IMR-90 (cell line): Measurements from ENCODE around the gene TIMM17B. TPM values are rescaled to one million over a fixed set of nuclear protein-coding genes. Genes with fewer than 3 reads are reported as not detected.
A peak's percentile ranks its signal among the peaks of the same experiment; 100 is the strongest.

Source experiments
- ATAC-seq: fragments of 200-7000 bp; cut with Tn5 transposase; 2 replicates; pipeline ENCODE4 v1.9.1; 2020; ENCODE audit warnings: low read depth, mild to moderate bottlenecking, moderate library complexity
- BruUV-seq: library from RNA; stranded (reverse); fragments of 400-500 nt; replicated peaks from 2 replicates; lab custom pipeline; 2021; lab: Mats Ljungman, UMichigan
- CTCF ChIA-PET: fragments of 300-600 bp; formaldehyde crosslinking; extraction: SDS; loops from one replicate; lab custom pipeline; 2021; ENCODE audit warnings: antibody characterized with exemption; lab: Yijun Ruan, JAX
- POLR2A ChIA-PET: fragments of 300-600 bp; sonication (Branson Sonifier 250); formaldehyde crosslinking; loops from one replicate; lab custom pipeline; 2022; ENCODE audit warnings: antibody characterized with exemption; ENCODE audit not compliant: unreplicated experiment; lab: Charles Lee
- DNase-seq: peaks from one replicate; pipeline ENCODE4 v3.0.0; 2013
- H2AFZ ChIP-seq: replicated peaks from 2 replicates; pipeline ENCODE3; 2013; ENCODE audit warnings: low read length, mild to moderate bottlenecking; ENCODE audit not compliant: poor library complexity
- H2AK5ac ChIP-seq: 2 replicates; pipeline ENCODE4 v1.6.1; 2013; ENCODE audit warnings: low read depth, low read length, inconsistent platforms
- H2AK9ac ChIP-seq: replicated peaks from 2 replicates; pipeline ENCODE3; 2013; ENCODE audit warnings: mild to moderate bottlenecking, low read depth, low read length, moderate library complexity; ENCODE audit not compliant: poor library complexity
- H2BK120ac ChIP-seq: 2 replicates; pipeline ENCODE4 v1.6.1; 2013; ENCODE audit warnings: low read depth, low read length, inconsistent platforms
- H2BK15ac ChIP-seq: 3 replicates; pipeline ENCODE4 v1.6.1; 2013; ENCODE audit warnings: low read depth, low read length, inconsistent platforms
- H2BK20ac ChIP-seq: 2 replicates; pipeline ENCODE4 v1.6.1; 2013; ENCODE audit warnings: low read depth, mild to moderate bottlenecking, inconsistent platforms, low read length, moderate library complexity
- H2BK5ac ChIP-seq: 2 replicates; pipeline ENCODE4 v1.6.1; 2013; ENCODE audit warnings: mild to moderate bottlenecking, low read depth, low read length, inconsistent platforms; ENCODE audit not compliant: poor library complexity, severe bottlenecking
- H3K14ac ChIP-seq: replicated peaks from 2 replicates; pipeline ENCODE4 v1.6.1; 2013; ENCODE audit warnings: low read depth, low read length, inconsistent platforms
- H3K18ac ChIP-seq: 2 replicates; pipeline ENCODE4 v1.6.1; 2013; ENCODE audit warnings: low read depth, low read length, control low read depth
- H3K23ac ChIP-seq: 2 replicates; pipeline ENCODE4 v1.6.1; 2013; ENCODE audit warnings: low read depth, low read length, inconsistent platforms
- H3K27ac ChIP-seq: 2 replicates; pipeline ENCODE4 v1.5.1; 2013; ENCODE audit warnings: mild to moderate bottlenecking, control low read depth, low read length; ENCODE audit not compliant: insufficient read depth
- H3K27me3 ChIP-seq: 2 replicates; pipeline ENCODE4 v1.6.1; 2013; ENCODE audit warnings: low read length; ENCODE audit not compliant: control insufficient read depth, insufficient read depth
- H3K36me3 ChIP-seq: 2 replicates; pipeline ENCODE4 v1.6.1; 2013; ENCODE audit warnings: low read length, mixed read lengths; ENCODE audit not compliant: control insufficient read depth, insufficient read depth
- H3K4ac ChIP-seq: 2 replicates; pipeline ENCODE4 v1.6.1; 2013; ENCODE audit warnings: low read depth, low read length, inconsistent platforms
- H3K4me1 ChIP-seq: 2 replicates; pipeline ENCODE4 v1.6.1; 2013; ENCODE audit warnings: low read length, mixed read lengths; ENCODE audit not compliant: control insufficient read depth, insufficient read depth
- H3K4me2 ChIP-seq: 2 replicates; pipeline ENCODE4 v1.6.1; 2013; ENCODE audit warnings: low read depth, mild to moderate bottlenecking, control low read depth, low read length, moderate library complexity
- H3K4me3 ChIP-seq: 2 replicates; pipeline ENCODE4 v1.5.1; 2013; ENCODE audit warnings: low read depth, mild to moderate bottlenecking, control low read depth, low read length, moderate library complexity; ENCODE audit not compliant: insufficient read depth
- H3K56ac ChIP-seq: 2 replicates; pipeline ENCODE4 v1.6.1; 2013; ENCODE audit warnings: low read length, inconsistent platforms; ENCODE audit not compliant: insufficient read depth; ENCODE audit errors: extremely low read depth
- H3K79me1 ChIP-seq, 2 experiments: 2 replicates each; pipeline ENCODE4 v1.6.1; 2013; ENCODE audit warnings: low read length in 2 of 2, inconsistent platforms in 1 of 2, low read depth in 1 of 2
- H3K9ac ChIP-seq: 2 replicates; pipeline ENCODE4 v1.6.1; 2013; ENCODE audit warnings: low read depth, low read length, control low read depth
- H3K9me1 ChIP-seq: 2 replicates; pipeline ENCODE4 v1.6.1; 2013; ENCODE audit warnings: low read length, inconsistent platforms; ENCODE audit not compliant: insufficient read depth
- H3K9me3 ChIP-seq: 2 replicates; pipeline ENCODE4 v1.6.1; 2013; ENCODE audit warnings: low read length; ENCODE audit not compliant: control insufficient read depth, insufficient read depth
- H4K20me1 ChIP-seq: 2 replicates; pipeline ENCODE4 v1.6.1; 2013; ENCODE audit warnings: low read length, inconsistent platforms; ENCODE audit not compliant: insufficient read depth
- H4K5ac ChIP-seq: 2 replicates; pipeline ENCODE4 v1.6.1; 2013; ENCODE audit warnings: mild to moderate bottlenecking, low read depth, low read length, control low read depth
- H4K8ac ChIP-seq, 2 experiments: 2 replicates each; pipeline ENCODE4 v1.6.1; 2013; ENCODE audit warnings: low read depth in 2 of 2, low read length in 2 of 2, control low read depth in 1 of 2, inconsistent platforms in 1 of 2
- H4K91ac ChIP-seq: 2 replicates; pipeline ENCODE4 v1.6.1; 2013; ENCODE audit warnings: low read depth, low read length, inconsistent platforms; ENCODE audit not compliant: insufficient read depth
- CEBPB ChIP-seq: IDR thresholded peaks from 2 replicates; pipeline ENCODE4 v1.6.1; 2012; ENCODE audit warnings: low read depth, low read length, improper control_type of control experiment
- CHD1 ChIP-seq: IDR thresholded peaks from 2 replicates; pipeline ENCODE4 v1.6.1; 2012; ENCODE audit warnings: low read depth, low read length, improper control_type of control experiment
- CTCF ChIP-seq: conservative IDR thresholded peaks from 2 replicates; pipeline ENCODE4 v1.5.1; 2012; ENCODE audit warnings: mild to moderate bottlenecking, low read depth, low read length, improper control_type of control experiment
- MXI1 ChIP-seq: IDR thresholded peaks from 2 replicates; pipeline ENCODE4 v1.6.1; 2012; ENCODE audit warnings: low read depth, mild to moderate bottlenecking, low read length, moderate library complexity, borderline replicate concordance
- NFE2L2 ChIP-seq: fragments of 150-350 bp; IDR thresholded peaks from 2 replicates; pipeline ENCODE4 v1.6.1; 2016; ENCODE audit warnings: low read depth, mild to moderate bottlenecking, low read length
- POLR2A ChIP-seq: IDR thresholded peaks from 2 replicates; pipeline ENCODE4 v1.6.1; 2012; ENCODE audit warnings: mild to moderate bottlenecking, low read depth, low read length
- RCOR1 ChIP-seq: IDR thresholded peaks from 2 replicates; pipeline ENCODE4 v1.6.1; 2012; ENCODE audit warnings: mild to moderate bottlenecking, low read length, improper control_type of control experiment; ENCODE audit not compliant: insufficient replicate concordance
- WGBS, 2 experiments: methylation state at CpG; one replicate each; pipeline versions ENCODE4 v1.1.5 to v1.1.7; 2013; ENCODE audit warnings: missing lambda C conversion rate in 2 of 2; ENCODE audit not compliant: insufficient read length in 1 of 2; ENCODE audit errors: extremely low coverage in 2 of 2; 5-methylcytosine and 5-hydroxymethylcytosine counted together
- dilution Hi-C: fragments of 300-500 bp; cut with HindIII; formaldehyde crosslinking; loops from one replicate; pipeline ENCODE4 v1.14.3; 2018; ENCODE audit warnings: low sequenced_read_pairs; ENCODE audit not compliant: unreplicated experiment
- in situ Hi-C: fragments of 300-500 bp; cut with MboI; formaldehyde crosslinking; loops from 3 replicates; pipeline ENCODE4 v1.14.3; 2019; ENCODE audit warnings: low sequenced_read_pairs, inconsistent platforms, mixed read lengths
- intact Hi-C: fragments of 100-400 bp; cut with micrococcal nuclease; formaldehyde crosslinking; loops from 2 replicates; pipeline ENCODE4 v1.10.0; 2022
- polyA plus RNA-seq, 3 experiments: library from polyadenylated mRNA; depleted of rRNA; stranded (reverse); fragments of >200 nt; gene quantifications; 2 replicates each; pipeline ENCODE4 v1.2.3, GENCODE V29; 2012; ENCODE audit warnings: low replicate concordance in 1 of 3
- total RNA-seq: library from RNA; depleted of rRNA; stranded (reverse); fragments of >200 nt; gene quantifications from 2 replicates; pipeline ENCODE4 v1.2.3, GENCODE V29; 2012

Gene TIMM17B
- total and polyA plus RNA-seq, 2 of the 4 experiments (the other 2 are of a cell fraction): 28.7 to 73.6 TPM

GRCh38 chrX:48864210-48864609, 33.4 kb downstream of the TIMM17B start:
- no TSS peak for BruUV-seq
- Histone ChIP-seq H3K56ac (no peak overlapping the region), H4K20me1 (no peaks in the 10 kb centered on the region), H2AK5ac (no peak overlapping the region), H3K36me3 (no peaks in the 10 kb centered on the region), H3K4me1 (no peaks in the 10 kb centered on the region), H3K4me3 (no peak overlapping the region), H3K4me2 (no peak overlapping the region), H2BK5ac (no peak overlapping the region), H3K27me3 (no peaks in the 10 kb centered on the region), H2BK15ac (no peak overlapping the region), H4K8ac (no peak overlapping the region), H3K9me3 (no peaks in the 10 kb centered on the region), H3K79me1 (no peaks in the 10 kb centered on the region), H3K9me1 (peaks cover 5% of the 10 kb centered on the region), H3K4ac (no peak overlapping the region), H4K5ac (no peak overlapping the region), H2AFZ (no peak overlapping the region), H3K27ac (no peak overlapping the region), H2BK120ac (no peak overlapping the region), H3K9ac (no peak overlapping the region), H3K14ac (no peak overlapping the region), H2BK20ac (no peak overlapping the region), H3K18ac (no peak overlapping the region), H2AK9ac (no peak overlapping the region), H4K91ac (no peak overlapping the region), H3K23ac (no peak overlapping the region)
- no peak for TF ChIP-seq POLR2A
- TF ChIP-seq RCOR1: no peak
- TF ChIP-seq CEBPB: no peak
- TF ChIP-seq CTCF: no peak
- TF ChIP-seq CHD1: no peak
- TF ChIP-seq NFE2L2: no peak
- TF ChIP-seq MXI1: no peak
- ATAC-seq (peak; percentile 62), DNase-seq (peak; percentile 62)
- POLR2A ChIA-PET: no interaction called here
- WGBS, 2 experiments: 20% methylated on average over 1 of the region's 4 CpGs; no CpG with 5 or more reads in 1 of the 2 experiments
- dilution Hi-C loops: no loop called here
- intact Hi-C loops: no loop called here
- CTCF ChIA-PET: no interaction called here
- in situ Hi-C loops: no loop called here
